CD4-positive, alpha-beta T cell treated with Interleukin-17A for 1 hour (primary cell): Measurements from ENCODE around the gene GPATCH8.
A peak's percentile ranks its signal among the peaks of the same experiment; 100 is the strongest.

ENCODE experiments used
- DNase-seq: peaks from one replicate; pipeline ENCODE4 v3.0.0-alpha.2; 2020

GPATCH8 gene

GRCh38 chr17:44448412-44448811 lies 54.8 kb downstream of the GPATCH8 start:
- DNase-seq, result no peak

- no peak for DNase-seq
These were observed 58.5 kb downstream of the GPATCH8 start for GRCh38 chr17:44444735-44445105.

GRCh38 chr17:44442806-44443205 lies 60.4 kb downstream of the GPATCH8 start:
- DNase-seq, result no peak

GRCh38 chr17:44439168-44439567 lies 64.0 kb downstream of the GPATCH8 start:
- no peak for DNase-seq

- DNase-seq, result peak; percentile 39
These were observed 64.6 kb downstream of the GPATCH8 start for GRCh38 chr17:44438636-44439035.

GRCh38 chr17:44436336-44436735 lies 66.9 kb downstream of the GPATCH8 start:
- DNase-seq, result no peak

GRCh38 chr17:44432254-44433157 lies 70.7 kb downstream of the GPATCH8 start:
- DNase-seq, result no peak

- DNase-seq, result no peak
These were observed 78.3 kb downstream of the GPATCH8 start for GRCh38 chr17:44424828-44425461.

GRCh38 chr17:44417553-44417952 lies 85.7 kb downstream of the GPATCH8 start:
- DNase-seq, result no peak

- no peak for DNase-seq
These were observed 86.5 kb downstream of the GPATCH8 start for GRCh38 chr17:44416558-44417289.

GRCh38 chr17:44414394-44415155 lies 88.6 kb downstream of the GPATCH8 start:
- no peak for DNase-seq

- DNase-seq, result no peak
These were observed 93.7 kb downstream of the GPATCH8 start for GRCh38 chr17:44409309-44410028.

- DNase-seq, result no peak
These were observed 94.4 kb downstream of the GPATCH8 start for GRCh38 chr17:44408786-44409185.

GRCh38 chr17:44402564-44403172 lies 100.5 kb downstream of the GPATCH8 start:
- DNase-seq, result no peak

GRCh38 chr17:44400226-44400847 lies 102.9 kb downstream of the GPATCH8 start:
- no peak for DNase-seq

GRCh38 chr17:44398692-44399691 lies 104.2 kb downstream of the GPATCH8 start:
- no peak for DNase-seq

GRCh38 chr17:44397479-44398440 lies 105.4 kb downstream of the GPATCH8 start:
- no peak for DNase-seq

- DNase-seq, result no peak
These were observed 106.3 kb downstream of the GPATCH8 start for GRCh38 chr17:44396946-44397345.

- DNase-seq, result no peak
These were observed 108.4 kb downstream of the GPATCH8 start for GRCh38 chr17:44394833-44395232.
